H1 (cell line): ENCODE data around the gene CGB5. TPM values are rescaled to one million over a fixed set of nuclear protein-coding genes. Genes with fewer than 3 reads are reported as not detected.

Experiments
- BCL11A ChIP-seq, 2 experiments: IDR thresholded peaks; one replicate each; pipeline ENCODE4 v1.6.1; 2011; ENCODE audit warnings: low read depth in 2 of 2, low read length in 2 of 2, mild to moderate bottlenecking in 2 of 2
- BRCA1 ChIP-seq: IDR thresholded peaks from 2 replicates; pipeline ENCODE4 v1.6.1; 2012; ENCODE audit warnings: low read depth, low read length, improper control_type of control experiment
- EGR1 ChIP-seq: IDR thresholded peaks from 2 replicates; pipeline ENCODE4 v1.6.1; 2011; ENCODE audit warnings: low read depth, low read length, borderline replicate concordance
- JUND ChIP-seq: IDR thresholded peaks from 2 replicates; pipeline ENCODE4 v1.6.1; 2011; ENCODE audit warnings: mild to moderate bottlenecking, improper control_type of control experiment, low read length
- MAX ChIP-seq: IDR thresholded peaks from 2 replicates; pipeline ENCODE4 v1.6.1; 2012; ENCODE audit warnings: inconsistent platforms
- RFX5 ChIP-seq: IDR thresholded peaks from 2 replicates; pipeline ENCODE4 v1.6.1; 2011; ENCODE audit warnings: low read depth, low read length, improper control_type of control experiment, borderline replicate concordance
- SIN3A ChIP-seq, 2 experiments: IDR thresholded peaks in 1 of 2; conservative IDR thresholded peaks in 1 of 2; 2 replicates each; pipeline ENCODE4 v1.6.1; 2011 to 2012; ENCODE audit warnings: low read length in 2 of 2, improper control_type of control experiment in 1 of 2, low read depth in 1 of 2, mild to moderate bottlenecking in 1 of 2
- SP1 ChIP-seq: IDR thresholded peaks from 2 replicates; pipeline ENCODE4 v1.6.1; 2011; ENCODE audit warnings: low read depth, low read length
- polyA plus RNA-seq, 7 experiments: library from polyadenylated mRNA; depleted of rRNA in 3 of 7; stranded (reverse) in 5 of 7; unstranded in 2 of 7; fragments of >200 nt in 5 of 7; fragments of 200-250 nt in 2 of 7; gene quantifications; 1 replicate in 5 of 7; 2 replicates in 1 of 7; 4 replicates in 1 of 7; pipeline versions ENCODE4 v1.2.1 to v1.2.3, GENCODE V29; 2011 to 2013; ENCODE audit warnings: missing spikeins in 2 of 7, mixed read lengths in 2 of 7
- total RNA-seq: library from RNA; stranded (reverse); fragmentation: NEBNext Ultra II Directional; extraction: Animal tissue kit (Norgen Biotek cat#: 25700); gene quantifications from 2 replicates; pipeline ENCODE4 v1.2.1, GENCODE V29; 2021
- TF ChIP-seq, protein P1 (sequence below): IDR thresholded peaks from 2 replicates; pipeline ENCODE4 v1.6.1; 2012; ENCODE audit warnings: inconsistent platforms

Gene CGB5
- total and polyA plus RNA-seq, 2 of the 8 experiments (the other 6 are each of a cell fraction or from before 2014, with no cell fraction given): 0.63 to 0.68 TPM

DNA sequence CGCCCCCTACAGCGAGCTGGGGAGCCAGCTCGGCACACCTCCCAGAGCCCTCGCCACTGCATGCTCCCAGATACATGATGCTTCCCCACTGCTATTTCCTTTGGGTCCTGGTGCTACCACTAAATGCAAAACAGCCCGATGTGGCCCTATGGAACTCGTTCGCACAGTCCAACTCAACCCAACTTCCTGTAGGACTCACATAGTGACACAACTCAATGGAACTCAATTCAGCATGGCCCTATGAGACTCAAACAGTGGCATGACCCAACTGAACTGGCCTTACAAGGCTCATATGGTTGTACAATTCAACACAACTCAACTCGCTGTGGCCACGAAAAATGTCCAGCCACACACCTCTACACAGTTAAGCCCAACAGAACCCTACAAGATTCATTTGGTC is 25.4 kb downstream of the CGB5 start (continued):
- TF ChIP-seq SIN3A (conservative IDR thresholded peaks at IDR 0.05 in 1 of 2, IDR thresholded peaks at IDR 0.05 in 1 of 2; ENCODE audit: low read depth in 1 of 2, low read length in 2 of 2) (no peak), MAX (no peak), BRCA1 (no peak), SP1 (no peak), RFX5 (no peak), EGR1 (no peak), JUND (no peak), BCL11A (IDR thresholded peaks at IDR 0.05; ENCODE audit: low read depth in 2 of 2, low read length in 2 of 2) (no peak)
- TF ChIP-seq, protein P1, sequence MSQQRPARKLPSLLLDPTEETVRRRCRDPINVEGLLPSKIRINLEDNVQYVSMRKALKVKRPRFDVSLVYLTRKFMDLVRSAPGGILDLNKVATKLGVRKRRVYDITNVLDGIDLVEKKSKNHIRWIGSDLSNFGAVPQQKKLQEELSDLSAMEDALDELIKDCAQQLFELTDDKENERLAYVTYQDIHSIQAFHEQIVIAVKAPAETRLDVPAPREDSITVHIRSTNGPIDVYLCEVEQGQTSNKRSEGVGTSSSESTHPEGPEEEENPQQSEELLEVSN: no peak
